SK-N-MC (cell line): ENCODE measurements around the gene B3GNT7.

Experiments used
- EZH2 ChIP-seq: fragments of 200-600 bp; sonication (generic); IDR thresholded peaks from one replicate; pipeline ENCODE4 v1.6.1; 2017; ENCODE audit warnings: antibody characterized with exemption
- FOXP2 ChIP-seq: optimal IDR thresholded peaks from 2 replicates; pipeline ENCODE3; 2011; ENCODE audit warnings: mild to moderate bottlenecking, moderate library complexity; ENCODE audit not compliant: insufficient read depth; ENCODE audit errors: extremely low read length, control extremely low read depth
- POLR2AphosphoS5 ChIP-seq: IDR thresholded peaks from 2 replicates; pipeline ENCODE4 v1.6.1; 2012; ENCODE audit warnings: mild to moderate bottlenecking, low read depth, low read length, borderline replicate concordance

- TF ChIP-seq POLR2AphosphoS5, result no peak
- no peak for TF ChIP-seq EZH2
- no peak for TF ChIP-seq FOXP2
Measured at GRCh38 chr2:231384109-231384435, 11.4 kb upstream of the B3GNT7 start.
